22Rv1 (cell line): ENCODE results near the gene CCNDBP1.

Source experiments
- H3K27ac ChIP-seq: fragments of 450-650 bp; 2 replicates; pipeline ENCODE4 v1.5.1; 2017
- ZFX ChIP-seq: fragments of 450-650 bp; IDR thresholded peaks from 2 replicates; pipeline ENCODE4 v1.6.1; 2017; ENCODE audit warnings: antibody characterized with exemption, borderline replicate concordance
- TF ChIP-seq, protein P1 (sequence below): fragments of 450-650 bp; IDR thresholded peaks from 2 replicates; pipeline ENCODE4 v1.5.1; 2017; ENCODE audit warnings: mild to moderate bottlenecking

Gene CCNDBP1

DNA sequence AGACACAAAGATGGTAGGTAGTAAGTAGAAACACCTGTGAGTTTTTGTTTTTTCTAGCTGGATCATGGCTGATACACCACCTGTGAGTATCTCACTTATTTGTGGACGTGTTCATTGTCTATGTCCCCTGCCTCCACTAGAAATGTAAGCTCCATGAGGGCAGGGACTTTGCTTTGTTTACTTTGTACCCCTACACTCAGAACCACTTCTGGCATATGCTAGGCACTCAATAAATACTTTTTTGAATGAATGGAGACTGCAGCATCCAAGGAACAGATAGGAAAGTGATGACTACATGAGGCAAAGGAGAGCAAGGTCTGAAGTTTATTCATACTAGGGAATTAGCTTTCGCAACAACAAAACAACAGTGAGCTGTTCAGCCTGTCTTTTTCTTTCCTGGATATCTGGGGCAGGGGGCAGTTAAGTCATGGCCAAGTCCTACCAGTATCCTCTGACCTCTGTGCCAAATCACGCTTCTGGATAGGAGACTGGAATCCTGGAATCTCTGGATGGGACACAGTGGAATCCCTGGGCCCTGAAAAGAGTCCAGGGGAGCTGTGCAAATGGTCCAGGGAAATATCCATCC is 47.2 kb downstream of the CCNDBP1 start:
- TF ChIP-seq, protein P1, sequence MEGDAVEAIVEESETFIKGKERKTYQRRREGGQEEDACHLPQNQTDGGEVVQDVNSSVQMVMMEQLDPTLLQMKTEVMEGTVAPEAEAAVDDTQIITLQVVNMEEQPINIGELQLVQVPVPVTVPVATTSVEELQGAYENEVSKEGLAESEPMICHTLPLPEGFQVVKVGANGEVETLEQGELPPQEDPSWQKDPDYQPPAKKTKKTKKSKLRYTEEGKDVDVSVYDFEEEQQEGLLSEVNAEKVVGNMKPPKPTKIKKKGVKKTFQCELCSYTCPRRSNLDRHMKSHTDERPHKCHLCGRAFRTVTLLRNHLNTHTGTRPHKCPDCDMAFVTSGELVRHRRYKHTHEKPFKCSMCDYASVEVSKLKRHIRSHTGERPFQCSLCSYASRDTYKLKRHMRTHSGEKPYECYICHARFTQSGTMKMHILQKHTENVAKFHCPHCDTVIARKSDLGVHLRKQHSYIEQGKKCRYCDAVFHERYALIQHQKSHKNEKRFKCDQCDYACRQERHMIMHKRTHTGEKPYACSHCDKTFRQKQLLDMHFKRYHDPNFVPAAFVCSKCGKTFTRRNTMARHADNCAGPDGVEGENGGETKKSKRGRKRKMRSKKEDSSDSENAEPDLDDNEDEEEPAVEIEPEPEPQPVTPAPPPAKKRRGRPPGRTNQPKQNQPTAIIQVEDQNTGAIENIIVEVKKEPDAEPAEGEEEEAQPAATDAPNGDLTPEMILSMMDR = no peak
- no peak for TF ChIP-seq ZFX
- no peak overlapping the region for H3K27ac ChIP-seq

DNA sequence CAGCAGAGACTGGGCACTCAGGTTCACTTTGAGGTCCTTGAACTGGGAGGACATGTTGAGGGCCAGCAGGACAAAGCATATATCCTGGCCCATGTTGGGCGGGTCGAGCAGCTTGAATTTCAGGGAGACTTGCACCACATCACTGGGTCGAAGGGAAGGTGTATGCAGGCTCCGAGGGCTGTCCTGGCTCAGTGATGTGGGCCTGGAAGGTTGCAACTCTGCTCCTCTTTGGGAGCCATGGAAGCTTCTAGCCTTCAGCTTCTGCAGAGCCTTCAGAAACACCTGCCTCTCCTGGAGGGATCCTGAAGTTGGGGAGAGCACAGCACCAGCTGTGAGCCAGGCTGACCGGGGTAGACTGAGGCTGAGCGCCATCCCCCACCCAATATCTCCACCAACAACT is 50.3 kb downstream of the CCNDBP1 start:
- TF ChIP-seq ZFX = no peak
- TF ChIP-seq, protein P1 = no peak
- H3K27ac ChIP-seq = no peak overlapping the region

DNA sequence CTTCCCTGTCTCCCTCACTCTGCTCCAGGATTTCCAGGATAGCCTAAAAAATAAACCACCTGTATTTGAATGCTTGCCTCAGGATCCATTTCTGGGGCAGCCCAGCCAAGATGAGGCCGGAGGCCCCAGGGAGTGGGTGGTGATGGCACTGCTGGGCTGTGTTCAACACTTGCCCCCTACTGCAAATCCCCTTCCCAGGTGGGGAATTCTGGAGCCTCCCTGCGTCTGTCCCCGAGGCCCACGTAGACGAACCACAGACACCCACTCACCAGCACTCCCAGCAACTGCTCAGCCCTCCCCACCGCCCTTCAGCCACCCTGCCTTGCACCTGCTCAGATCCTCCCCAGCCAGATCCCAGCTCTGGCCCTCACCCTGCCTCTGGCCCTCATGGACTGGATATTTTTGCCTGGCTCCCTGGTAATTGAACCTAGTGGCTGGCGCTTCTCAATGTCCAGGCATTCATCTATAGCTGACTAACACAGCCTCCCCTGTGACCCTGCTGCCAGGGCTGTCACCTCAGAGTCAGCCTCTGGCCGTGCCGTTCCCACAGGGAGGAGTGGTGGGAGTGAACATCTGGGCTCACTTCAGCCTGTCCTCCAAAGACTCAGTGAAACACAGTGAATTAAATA is 52.8 kb downstream of the CCNDBP1 start:
- no peak overlapping the region for H3K27ac ChIP-seq
- no peak for TF ChIP-seq ZFX
- TF ChIP-seq, protein P1 = no peak

DNA sequence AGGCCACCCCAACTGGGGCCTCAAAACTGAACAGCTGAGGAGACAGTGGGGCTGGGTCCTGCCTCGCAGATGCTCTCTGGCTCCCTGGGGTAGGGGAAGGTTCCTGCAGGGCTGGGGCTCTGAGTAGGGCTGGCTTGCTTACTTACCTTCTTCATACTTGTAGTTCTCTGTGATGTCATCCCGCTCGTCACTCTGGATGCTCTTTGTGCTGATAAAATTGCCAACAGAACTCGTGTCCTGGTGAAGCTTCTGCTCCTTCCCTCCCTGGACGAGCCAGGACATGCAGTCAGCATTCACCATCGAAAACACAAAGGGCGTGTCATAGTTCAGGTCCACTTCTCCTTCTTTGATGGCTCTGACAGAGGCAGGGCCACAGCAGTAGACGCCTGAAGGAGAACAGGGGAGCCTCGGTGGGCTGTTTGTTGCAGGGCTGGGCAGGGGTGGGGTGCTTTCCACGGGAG is 53.5 kb downstream of the CCNDBP1 start:
- H3K27ac ChIP-seq = no peak overlapping the region
- TF ChIP-seq, protein P1 = no peak
- TF ChIP-seq ZFX = no peak

DNA sequence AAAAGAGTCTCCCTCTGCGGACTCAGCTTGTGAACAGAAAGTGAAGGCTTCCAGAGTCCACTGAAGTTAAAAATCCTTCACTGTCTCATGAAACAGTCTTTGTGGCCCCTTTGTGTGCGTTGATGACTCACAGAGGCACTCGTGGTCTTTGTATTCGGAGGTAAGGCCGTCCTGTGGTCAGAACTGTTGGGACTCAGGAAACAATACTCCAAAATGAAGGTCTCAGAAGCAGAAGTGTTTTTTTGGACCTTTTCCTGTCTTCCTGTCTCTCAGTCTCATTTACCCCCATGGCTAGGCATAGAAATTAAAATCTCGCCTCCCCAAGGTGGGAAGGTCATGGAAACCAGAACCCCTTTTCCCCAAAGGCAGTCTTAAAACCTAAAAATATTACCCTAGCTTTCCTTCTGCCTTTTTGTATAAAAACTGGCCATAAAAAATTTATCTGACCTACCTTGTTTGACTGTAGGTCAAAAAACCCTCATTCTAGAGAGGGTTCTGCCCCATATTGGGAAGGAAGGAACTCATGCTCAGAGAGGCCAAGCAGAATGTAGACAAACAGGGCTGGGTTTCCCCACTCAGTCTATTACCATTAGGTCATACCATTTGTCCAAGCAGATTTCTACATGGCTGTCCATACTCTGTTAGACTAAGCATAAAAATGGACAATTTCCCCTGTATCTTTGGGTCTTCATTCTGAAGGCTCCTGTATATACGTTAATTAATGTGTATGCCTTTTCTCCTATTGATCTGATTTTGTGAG is 54.7 kb downstream of the CCNDBP1 start:
- TF ChIP-seq, protein P1 = no peak
- no peak for TF ChIP-seq ZFX

DNA sequence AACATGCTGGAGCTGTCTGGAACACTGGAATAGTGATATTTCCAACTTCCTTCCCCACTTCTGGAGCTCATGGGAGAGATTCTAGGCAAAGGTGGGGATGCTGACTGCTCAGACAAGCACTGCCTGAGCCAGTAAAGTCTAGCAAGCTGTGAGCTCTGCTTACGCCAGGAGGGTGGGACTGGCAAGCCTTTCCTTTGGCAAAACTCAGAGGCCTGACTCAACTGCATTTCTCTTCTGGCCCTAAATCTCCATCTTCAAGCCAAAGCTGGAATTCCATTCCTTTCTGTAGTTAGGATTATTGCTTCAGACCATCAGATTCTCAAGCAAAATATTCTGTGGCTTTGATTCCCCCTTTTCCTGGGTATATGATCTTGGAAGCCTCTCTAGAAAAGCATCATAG is 55.9 kb downstream of the CCNDBP1 start:
- no peak overlapping the region for H3K27ac ChIP-seq
- TF ChIP-seq, protein P1 = no peak
- no peak for TF ChIP-seq ZFX

More for the DNA sequence above, 54.7 kb downstream of the CCNDBP1 start:
- H3K27ac ChIP-seq = no peak overlapping the region

DNA sequence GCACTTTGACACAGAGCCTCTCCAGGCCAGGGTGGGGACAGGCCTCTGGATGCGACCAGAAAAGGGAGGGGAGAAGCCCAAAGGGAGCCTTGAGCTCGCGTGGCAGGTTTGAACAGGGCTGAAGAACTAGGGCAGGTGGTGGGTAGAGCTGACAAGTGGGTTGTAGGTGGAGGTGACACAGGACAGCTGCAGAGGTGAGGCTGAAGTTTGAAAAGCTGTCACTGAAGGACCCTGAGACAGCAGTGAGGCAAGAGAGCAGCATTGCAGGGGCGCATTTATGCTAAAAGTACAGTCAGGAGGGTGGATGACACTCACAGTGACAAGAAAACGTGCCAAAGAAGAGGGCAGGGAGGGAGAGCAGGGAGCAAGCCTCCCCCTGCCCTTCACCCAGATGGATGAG is 57.4 kb downstream of the CCNDBP1 start:
- H3K27ac ChIP-seq = no peak overlapping the region
- TF ChIP-seq, protein P1 = no peak
- no peak for TF ChIP-seq ZFX
